Stromal cell of bone marrow (primary cell): ENCODE data around the gene KLHL8.
"Not testable (repeated sequence)": the region's sequence is repeated elsewhere in the genome, so short reads cannot be mapped to it uniquely, and the experiment has no call there.

Source experiments
- DNase-seq: peaks from one replicate; pipeline ENCODE4 v3.0.0-alpha.2; 2012; ENCODE audit warnings: low read depth

The KLHL8 gene

GRCh38 chr4:87179751-87180150 lies 40.7 kb downstream of the KLHL8 start:
- DNase-seq: no peak

- DNase-seq: no peak
Measured at GRCh38 chr4:87174672-87175071, 45.7 kb downstream of the KLHL8 start.

- no peak for DNase-seq
Measured at GRCh38 chr4:87171944-87172343, 48.5 kb downstream of the KLHL8 start.

- no peak for DNase-seq
Measured at GRCh38 chr4:87166296-87166854, 54.0 kb downstream of the KLHL8 start.

- no peak for DNase-seq
Measured at GRCh38 chr4:87165892-87166291, 54.5 kb downstream of the KLHL8 start.

- DNase-seq: no peak
Measured at GRCh38 chr4:87153078-87153870, 67.1 kb downstream of the KLHL8 start.

GRCh38 chr4:87152310-87153041 lies 67.9 kb downstream of the KLHL8 start:
- DNase-seq: no peak

GRCh38 chr4:87151730-87152129 lies 68.7 kb downstream of the KLHL8 start:
- DNase-seq: no peak

- DNase-seq: peak; percentile 52
Measured at GRCh38 chr4:87150498-87151261, 69.7 kb downstream of the KLHL8 start.

- DNase-seq: no peak
Measured at GRCh38 chr4:87147116-87147515, 73.3 kb downstream of the KLHL8 start.

- not testable (repeated sequence) for DNase-seq
Measured at GRCh38 chr4:87145934-87146333, 74.5 kb downstream of the KLHL8 start.

- DNase-seq: no peak
Measured at GRCh38 chr4:87144356-87144755, 76.1 kb downstream of the KLHL8 start.

GRCh38 chr4:87141428-87141827 lies 79.0 kb downstream of the KLHL8 start:
- DNase-seq: no peak

- no peak for DNase-seq
Measured at GRCh38 chr4:87134122-87134521, 86.3 kb downstream of the KLHL8 start.

- DNase-seq: no peak
Measured at GRCh38 chr4:87133183-87133582, 87.2 kb downstream of the KLHL8 start.

- DNase-seq: no peak
Measured at GRCh38 chr4:87132035-87132434, 88.4 kb downstream of the KLHL8 start.

GRCh38 chr4:87130985-87131703 lies 89.3 kb downstream of the KLHL8 start:
- DNase-seq: no peak

- DNase-seq: no peak
Measured at GRCh38 chr4:87129681-87130080, 90.7 kb downstream of the KLHL8 start.

- no peak for DNase-seq
Measured at GRCh38 chr4:87128006-87128705, 92.3 kb downstream of the KLHL8 start.

GRCh38 chr4:87126056-87126455 lies 94.4 kb downstream of the KLHL8 start:
- no peak for DNase-seq

GRCh38 chr4:87122252-87122651 lies 98.2 kb downstream of the KLHL8 start:
- DNase-seq: no peak
